Heart right ventricle (tissue), 16 donors: ENCODE results near the gene FAM76B. TPM values are rescaled to one million over a fixed set of nuclear protein-coding genes. Genes with fewer than 3 reads are reported as not detected.

Source experiments
- ATAC-seq, 8 donors: fragments of 200-7000 bp; cut with Tn5 transposase; one replicate each; pipeline ENCODE4 v1.9.1; 2020; ENCODE audit warnings: mild to moderate bottlenecking in 8 of 8, moderate library complexity in 8 of 8, moderate number of reproducible peaks in 1 of 8
- DNase-seq, 2 donors: peaks; one replicate each; pipeline ENCODE4 v3.0.0-alpha.2; 2020
- H3K27ac ChIP-seq, 10 donors: fragments of 200-600 bp; sonication (generic) in 2 of 10; one replicate each; pipeline versions ENCODE4 v1.5.0 to v1.8.0; 2020 to 2022; ENCODE audit warnings: mild to moderate bottlenecking in 3 of 10
- H3K27me3 ChIP-seq, 7 donors: fragments of 200-600 bp; one replicate each; pipeline ENCODE4 v1.8.0; 2021 to 2022; ENCODE audit warnings: mild to moderate bottlenecking in 2 of 7
- H3K36me3 ChIP-seq, 9 donors: fragments of 200-600 bp; sonication (generic) in 1 of 9; one replicate each; pipeline versions ENCODE4 v1.5.0 to v1.8.0; 2020 to 2022; ENCODE audit warnings: mild to moderate bottlenecking in 2 of 9
- H3K4me1 ChIP-seq, 9 donors: fragments of 200-600 bp; sonication (generic) in 1 of 9; one replicate each; pipeline versions ENCODE4 v1.5.0 to v1.8.0; 2020 to 2022; ENCODE audit warnings: mild to moderate bottlenecking in 4 of 9
- H3K4me3 ChIP-seq, 10 donors: fragments of 200-600 bp; sonication (generic) in 2 of 10; one replicate each; pipeline versions ENCODE4 v1.5.0 to v1.8.0; 2020 to 2022; ENCODE audit warnings: mild to moderate bottlenecking in 7 of 10, moderate library complexity in 2 of 10
- H3K9me3 ChIP-seq, 11 donors: fragments of 200-600 bp in 10 of 11; sonication (generic) in 2 of 11; one replicate each; pipeline versions ENCODE4 v1.5.0 to v1.8.0; 2013 to 2022; ENCODE audit warnings: mild to moderate bottlenecking in 2 of 11, control low read depth in 1 of 11, moderate library complexity in 1 of 11
- CTCF ChIP-seq, 9 donors: fragments of 200-600 bp; sonication (generic) in 2 of 9; IDR thresholded peaks; one replicate each; pipeline versions ENCODE4 v1.5.0 to v1.8.0; 2021 to 2022; ENCODE audit warnings: antibody characterized with exemption in 9 of 9, mild to moderate bottlenecking in 5 of 9, moderate library complexity in 1 of 9
- WGBS, 2 donors: extraction: QIAGEN DNeasy Blood & Tissue Kit; methylation state at CpG; one replicate each; pipeline ENCODE4 v1.1.7; 2013; ENCODE audit warnings: inconsistent platforms in 1 of 2; 5-methylcytosine and 5-hydroxymethylcytosine counted together
- intact Hi-C, 10 donors: fragments of 100-400 bp; cut with DNase I; formaldehyde crosslinking; loops; one replicate each; pipeline versions ENCODE4 v1.11.1 to v1.14.2; 2022
- polyA plus RNA-seq, 2 donors: library from polyadenylated mRNA; stranded (reverse); fragments of 200-250 nt; gene quantifications; one replicate each; pipeline ENCODE4 v1.2.3, GENCODE V29; 2013
- total RNA-seq, 10 donors: library from RNA; stranded (reverse); fragmentation: NEBNext Ultra II Directional in 3 of 10; extraction: Animal tissue kit (Norgen Biotek cat#: 25700) in 3 of 10; gene quantifications; one replicate each; pipeline versions ENCODE4 v1.2.1 to v1.2.4, GENCODE V29; 2021 to 2023
- donor health status: Arrhythmogenic right ventricular cardiomyopathy.
- donor health status: ischemic (EF 13 %, LVEDD 7.1; RV severe dilation, severe dysfunction).
- donor health status: healthy with polysubstance abuse.
- donor health status: DM: no; HTN: yes; CAD: no.
- donor health status: DM: no; HTN: no; CAD: no.
- donor health status: ischemic (EF 25% LVEDD 6.9; RV normal size, moderate dysfunction).
- donor health status: ischemic (EF 25% LVEDD 5.7; RV mildly dilated, moderate dysfunction).
- donor health status: healthy.
- donor health status: DM: yes; HTN: yes; CAD: no.
- donor health status: Ischemic cardiomyopathy.
- donor health status: ischemic (EF 35%, LVEDD 5.7; RV mildly dilated, moderate dysfunction).
- donor health status: nonischemic (EF 11% LVEDD 7.7; RV severe dilation, severe dysfunction).
- donor health status: DM: yes; HTN: yes; CAD: no.
- donor health status: PGD.
- donor health status: ischemic (EF 29% LVEDD 5.4; RV normal size, mild dysfunction).
- donor health status: nonischemic (EF 23%, LVEDD 6.1; RV moderate dilation, normal function).

Gene FAM76B
- total and polyA plus RNA-seq, 12 donors, result 4.1 to 9.9 (median 7.7) TPM

DNA sequence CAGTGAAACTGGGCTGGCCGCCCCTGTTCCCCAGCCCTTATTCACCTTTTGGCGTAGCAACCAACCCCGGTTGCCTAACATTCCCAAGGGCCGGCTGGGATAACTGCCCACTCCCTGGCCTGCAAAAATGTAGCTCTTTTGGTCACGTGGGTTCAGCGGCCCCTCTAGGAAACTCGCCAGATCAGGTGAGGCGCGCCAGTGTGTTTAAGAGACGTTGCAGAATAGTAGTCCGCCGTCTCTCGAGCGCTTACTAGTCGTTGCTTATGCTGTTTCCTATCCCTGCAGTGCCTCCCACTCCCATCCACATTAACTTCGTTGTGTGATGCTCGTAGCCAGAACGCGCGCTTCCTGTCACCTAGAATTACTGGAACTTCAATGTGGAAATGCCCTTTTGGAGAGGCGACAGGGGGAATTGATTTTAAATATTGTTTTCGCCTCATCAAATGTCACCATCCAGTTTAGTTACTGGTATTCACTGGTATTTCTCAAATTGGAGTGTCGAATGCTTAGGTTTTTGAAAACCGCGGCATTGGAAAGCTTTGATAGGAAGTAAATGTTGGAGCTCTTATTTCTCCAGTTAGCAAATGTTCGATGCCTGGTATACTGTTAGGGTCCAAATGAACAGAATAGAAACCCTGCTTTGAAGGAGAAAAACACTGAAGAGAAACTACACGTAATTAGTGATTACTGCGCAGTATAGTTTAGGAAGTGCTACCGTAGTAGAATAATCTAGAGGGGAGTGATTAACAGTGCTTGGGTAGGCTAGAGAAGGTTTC, 1.5 kb upstream of the FAM76B start:
- intact Hi-C loops, result loop anchor here in 1 of 10 donors (5.0 kb wide), 1 partner anchor 131 kb away; the partner anchor contains the start of gene MTMR2
- TF ChIP-seq CTCF (IDR thresholded peaks at IDR 0.05), result no peak
- WGBS, 2 donors, result 6% methylated on average over 29 of the region's 29 CpGs

GRCh38 chr11:95790123-95790932, 746 bp upstream of the FAM76B start, which contains the start of gene CEP57:
Gene CEP57 (plus strand): TSS chr11:95790498. CDS start chr11:95790699, 201 bp downstream.
- Histone ChIP-seq H3K27me3 (no peaks in the 10 kb centered on the region), H3K4me3 (peak within 1 kb of the TSS; percentile 77 to 98 (median 90)), H3K4me1 (peaks cover 0 to 31% (median 26%) of the 10 kb centered on the region in 9 donors), H3K36me3 (peaks cover 0 to 31% (median 14%) of the 10 kb centered on the region in 9 donors), H3K9me3 (no peaks in the 10 kb centered on the region), H3K27ac (peak within 1 kb of the TSS; percentile 93 to 100 (median 98))
- peak; percentile 88 to 99 for DNase-seq
- intact Hi-C loops, result loop anchor here in 1 of 10 donors (5.0 kb wide), 1 partner anchor 132 kb away; the partner anchor contains the start of gene MTMR2
- WGBS, 2 donors, result 0 to 1% methylated on average over 55 of the region's 55 CpGs
- TF ChIP-seq CTCF (IDR thresholded peaks at IDR 0.05), result no peak
- ATAC-seq, result peak; percentile 88 to 97 (median 94)

More for the DNA sequence above, 1.5 kb upstream of the FAM76B start:
- DNase-seq (peak; percentile 43 to 55), ATAC-seq (peak in 7 of 8 donors; percentile 1 to 23 (median 7))
- Histone ChIP-seq H3K36me3 (peaks cover 0 to 23% (median 7%) of the 10 kb centered on the region in 9 donors), H3K27ac (peak overlapping the region; percentile 93 to 100 (median 98)), H3K9me3 (no peaks in the 10 kb centered on the region), H3K4me1 (peaks cover 0 to 31% (median 26%) of the 10 kb centered on the region in 9 donors), H3K4me3 (peak overlapping the region; percentile 77 to 98 (median 90)), H3K27me3 (no peaks in the 10 kb centered on the region)

DNA sequence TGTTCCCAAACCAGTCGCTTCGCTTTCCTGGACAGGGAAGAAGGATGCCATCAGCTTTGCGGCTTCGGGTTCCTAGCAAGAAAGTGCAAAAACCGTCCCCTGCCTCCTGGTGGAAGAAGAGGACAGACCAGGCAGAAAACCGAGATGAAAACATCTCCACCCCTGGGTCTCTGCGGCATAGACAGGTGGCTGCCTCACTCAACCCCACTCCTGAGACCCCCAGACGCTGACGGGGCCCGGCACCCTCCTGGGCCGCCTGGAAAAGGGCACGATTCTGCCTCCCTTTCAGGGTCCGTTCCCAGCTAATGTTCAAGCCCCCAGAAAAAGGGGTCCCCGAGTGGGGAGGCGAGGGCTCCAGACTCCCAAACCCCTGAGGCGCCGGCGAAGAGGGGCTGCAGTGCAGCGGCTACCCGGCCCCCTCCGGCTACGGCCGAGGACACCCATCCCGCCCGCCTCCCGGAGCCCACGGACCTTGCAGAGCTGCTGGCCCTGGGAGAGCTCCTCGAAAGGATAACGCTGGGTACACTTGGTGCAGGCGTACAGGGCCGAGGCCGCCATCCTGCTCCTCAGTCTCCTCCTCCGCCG, 569 bp downstream of the FAM76B start:
- Histone ChIP-seq H3K4me3 (peak overlapping the region; percentile 75 to 98 (median 88)), H3K9me3 (no peaks in the 10 kb centered on the region), H3K27ac (peak overlapping the region; percentile 93 to 100 (median 98)), H3K4me1 (peaks cover 0 to 31% (median 26%) of the 10 kb centered on the region in 9 donors), H3K27me3 (no peaks in the 10 kb centered on the region), H3K36me3 (peaks cover 0 to 42% (median 17%) of the 10 kb centered on the region in 9 donors)
- ATAC-seq (peak in 1 of 8 donors; percentile 2), DNase-seq (peak in 1 of 2 donors; percentile 6)
- intact Hi-C loops, result loop anchor here in 1 of 10 donors (10.0 kb wide), 1 partner anchor 814 kb away; the partner anchor contains the start of genes CWC15 and KDM4D
- peak in 3 of 9 donors; percentile 12 to 21 (median 14) for TF ChIP-seq CTCF (IDR thresholded peaks at IDR 0.05)
- WGBS, 2 donors, result 0 to 1% methylated on average over 34 of the region's 34 CpGs
